Endothelial cell of umbilical vein (primary cell): ENCODE data around the gene CALHM6. TPM values are rescaled to one million over a fixed set of nuclear protein-coding genes. Genes with fewer than 3 reads are reported as not detected.

Experiments
- BruUV-seq: library from RNA; stranded (reverse); fragments of 400-500 nt; replicated peaks from 2 replicates; lab custom pipeline; 2021; lab: Mats Ljungman, UMichigan
- CTCF ChIA-PET: fragments of 300-600, 350-600 bp; sonication (Branson Sonifier 250); formaldehyde crosslinking; loops from one replicate; lab custom pipeline; 2021; ENCODE audit warnings: antibody characterized with exemption, inconsistent platforms; lab: Charles Lee
- POLR2A ChIA-PET: fragments of 300-600, 350-600 bp; sonication (Branson Sonifier 250); formaldehyde crosslinking; loops from one replicate; lab custom pipeline; 2021; ENCODE audit warnings: antibody characterized with exemption, inconsistent platforms; lab: Charles Lee
- DNase-seq: peaks from one replicate; pipeline ENCODE4 v3.0.0-alpha.2; 2011; ENCODE audit warnings: low read depth, low spot score
- FAIRE-seq: peaks from 2 replicates; lab custom pipeline; 2011; peaks lifted over from hg19 to GRCh38; lab: Jason Lieb, UNC
- H2AFZ ChIP-seq: 2 replicates; pipeline ENCODE4 v1.6.0; 2012; ENCODE audit warnings: low read depth, low read length, control low read depth, inconsistent platforms
- H3K27ac ChIP-seq: 2 replicates; pipeline ENCODE4 v1.5.1; 2011; ENCODE audit warnings: low read depth, mild to moderate bottlenecking, control low read depth, low read length, moderate library complexity; ENCODE audit not compliant: insufficient read depth
- H3K27me3 ChIP-seq, 2 experiments: 2 replicates each; pipeline versions ENCODE4 v1.6.0 to v1.6.1; 2011; ENCODE audit warnings: low read length in 2 of 2, mixed read lengths in 1 of 2; ENCODE audit not compliant: control insufficient read depth in 2 of 2, insufficient read depth in 2 of 2
- H3K36me3 ChIP-seq, 2 experiments: 2 replicates in 1 of 2; 3 replicates in 1 of 2; pipeline ENCODE4 v1.5.1; 2011; ENCODE audit warnings: low read length in 2 of 2, mild to moderate bottlenecking in 1 of 2, moderate library complexity in 1 of 2; ENCODE audit not compliant: control insufficient read depth in 2 of 2, insufficient read depth in 2 of 2; ENCODE audit errors: extremely low read depth in 1 of 2
- H3K4me1 ChIP-seq: 3 replicates; pipeline ENCODE4 v1.5.1; 2011; ENCODE audit warnings: mild to moderate bottlenecking, low read length; ENCODE audit not compliant: control insufficient read depth, insufficient read depth; ENCODE audit errors: extremely low read depth
- H3K4me2 ChIP-seq: 2 replicates; pipeline ENCODE4 v1.6.1; 2011; ENCODE audit warnings: low read length, control low read depth, mixed read lengths; ENCODE audit not compliant: insufficient read depth
- H3K4me3 ChIP-seq, 3 experiments: fragments of 200-600 bp in 1 of 3; sonication (generic), shearing (Covaris generic) in 1 of 3; replicated peaks in 1 of 3; 2 replicates each; pipeline ENCODE4 v1.5.1; 2011 to 2016; ENCODE audit warnings: control low read depth in 3 of 3, low read length in 3 of 3, mild to moderate bottlenecking in 2 of 3, inconsistent platforms in 1 of 3, low read depth in 1 of 3, moderate library complexity in 1 of 3; ENCODE audit not compliant: insufficient read depth in 1 of 3
- H3K79me2 ChIP-seq: 2 replicates; pipeline ENCODE4 v1.6.0; 2012; ENCODE audit warnings: low read length, inconsistent platforms; ENCODE audit not compliant: control insufficient read depth, insufficient read depth
- H3K9ac ChIP-seq: replicated peaks from 2 replicates; pipeline ENCODE3; 2011; ENCODE audit warnings: low read length, control low read depth; ENCODE audit not compliant: insufficient read depth; ENCODE audit errors: extremely low read depth
- H3K9me1 ChIP-seq: replicated peaks from 3 replicates; pipeline ENCODE4 v1.6.0; 2011; ENCODE audit warnings: mild to moderate bottlenecking, low read length; ENCODE audit not compliant: control insufficient read depth, insufficient read depth; ENCODE audit errors: extremely low read depth
- H3K9me3 ChIP-seq: replicated peaks from 2 replicates; pipeline ENCODE4 v1.5.1; 2012; ENCODE audit warnings: low read length, inconsistent platforms; ENCODE audit not compliant: control insufficient read depth, insufficient read depth
- H4K20me1 ChIP-seq: replicated peaks from 2 replicates; pipeline ENCODE3; 2011; ENCODE audit warnings: mild to moderate bottlenecking, low read length; ENCODE audit not compliant: control insufficient read depth, insufficient read depth; ENCODE audit errors: extremely low read depth
- EZH2 ChIP-seq: IDR thresholded peaks from 2 replicates; pipeline ENCODE4 v1.6.1; 2012; ENCODE audit warnings: borderline replicate concordance, low read depth, mild to moderate bottlenecking, moderate library complexity, low read length, inconsistent platforms; ENCODE audit not compliant: severe bottlenecking
- FOS ChIP-seq: IDR thresholded peaks from 2 replicates; pipeline ENCODE4 v1.6.1; 2011; ENCODE audit warnings: mild to moderate bottlenecking, low read length, moderate library complexity, borderline replicate concordance; ENCODE audit not compliant: insufficient read depth
- JUN ChIP-seq: IDR thresholded peaks from 2 replicates; pipeline ENCODE4 v1.6.1; 2011; ENCODE audit warnings: borderline replicate concordance, low read depth; ENCODE audit not compliant: insufficient read length, insufficient read depth
- MYC ChIP-seq: IDR thresholded peaks from one replicate; pipeline ENCODE4 v1.6.1; 2011; ENCODE audit warnings: mild to moderate bottlenecking, low read depth, low read length
- POLR2A ChIP-seq: IDR thresholded peaks from 2 replicates; pipeline ENCODE4 v1.6.1; 2012; ENCODE audit warnings: low read depth, mild to moderate bottlenecking, control low read depth, low read length
- POLR2AphosphoS5 ChIP-seq: IDR thresholded peaks from 2 replicates; pipeline ENCODE4 v1.6.1; 2012; ENCODE audit warnings: low read depth, mild to moderate bottlenecking, control low read depth, low read length, moderate library complexity; ENCODE audit not compliant: insufficient read depth
- dilution Hi-C: fragments of 300-500 bp; cut with MboI; formaldehyde crosslinking; loops from one replicate; pipeline ENCODE4 v1.15.0; 2019; ENCODE audit warnings: low sequenced_read_pairs; ENCODE audit not compliant: extremely low pct_ligation_motif_present
- intact Hi-C: fragments of 100-400 bp; cut with micrococcal nuclease; formaldehyde crosslinking; loops from one replicate; pipeline ENCODE4 v1.10.0; 2022
- polyA plus RNA-seq, 4 experiments: library from polyadenylated mRNA; depleted of rRNA in 3 of 4; stranded (reverse) in 3 of 4; unstranded in 1 of 4; fragments of >200 nt; gene quantifications; 2 replicates each; pipeline versions ENCODE4 v1.2.1 to v1.2.3, GENCODE V29; 2011 to 2012; ENCODE audit warnings: missing spikeins in 1 of 4
- total RNA-seq: library from RNA; stranded (reverse); gene quantifications from 2 replicates; pipeline ENCODE4 v1.2.3, GENCODE V29; 2021

Gene CALHM6
- total and polyA plus RNA-seq, 2 donors (not counting 3 experiments of a cell fraction or from before 2014, with no cell fraction given), result 0.08 TPM; not detected in 1

- peaks cover 3% of the 10 kb centered on the region for H3K4me1 ChIP-seq
- FAIRE-seq (no peak), DNase-seq (no peak)
- no peaks in the 10 kb centered on the region for H3K9me1 ChIP-seq
- dilution Hi-C loops (no loop called here), intact Hi-C loops (no loop called here)
- BruUV-seq, result no TSS peak
- H3K27me3 ChIP-seq, result no peaks in the 10 kb centered on the region
- H3K9ac ChIP-seq, result no peak overlapping the region
- CTCF ChIA-PET, result interaction anchor here (1.0 to 3.9 kb wide), 3 partner anchors 13 to 160 kb away, joined by 3 to 21 read pairs (median 3); partner anchors contain the start of gene CALHM5
- H3K36me3 ChIP-seq, result no peaks in the 10 kb centered on the region
- H3K79me2 ChIP-seq, result no peaks in the 10 kb centered on the region
- H4K20me1 ChIP-seq, result no peaks in the 10 kb centered on the region
- H3K4me2 ChIP-seq, result no peak overlapping the region
- H3K27ac ChIP-seq, result no peak overlapping the region
- no peak overlapping the region for H3K4me3 ChIP-seq
- TF ChIP-seq MYC, result no peak
- TF ChIP-seq POLR2A, result no peak
- no peak for TF ChIP-seq EZH2
- TF ChIP-seq JUN, result no peak
- TF ChIP-seq FOS, result no peak
- no peak for TF ChIP-seq POLR2AphosphoS5
- no peaks in the 10 kb centered on the region for H3K9me3 ChIP-seq
- POLR2A ChIA-PET, result no interaction called here
- no peak overlapping the region for H2AFZ ChIP-seq
Observed at GRCh38 chr6:116447496-116448011, 13.6 kb upstream of the CALHM6 start.

- Histone ChIP-seq H4K20me1 (no peaks in the 10 kb centered on the region), H2AFZ (no peak overlapping the region), H3K4me3 (no peak overlapping the region), H3K9ac (no peak overlapping the region), H3K9me3 (no peaks in the 10 kb centered on the region), H3K27me3 (no peaks in the 10 kb centered on the region), H3K4me1 (peaks cover 3% of the 10 kb centered on the region), H3K9me1 (no peaks in the 10 kb centered on the region), H3K36me3 (no peaks in the 10 kb centered on the region), H3K27ac (no peak overlapping the region), H3K79me2 (no peaks in the 10 kb centered on the region), H3K4me2 (no peak overlapping the region)
- no peak for TF ChIP-seq POLR2A
- BruUV-seq, result no TSS peak
- no peak for FAIRE-seq
- ChIA-PET CTCF (no interaction called here), POLR2A (no interaction called here)
- no peak for DNase-seq
- intact Hi-C loops, result no loop called here
- dilution Hi-C loops, result no loop called here
Observed at GRCh38 chr6:116449565-116449964, 11.6 kb upstream of the CALHM6 start.
